ENCODE results near the gene GRIN2A. TPM values are rescaled to one million over a fixed set of nuclear protein-coding genes. Genes with fewer than 3 reads are reported as not detected.

Gene GRIN2A
- total RNA-seq, 1 donor from 2014 or later, result 0.56 TPM

DNA sequence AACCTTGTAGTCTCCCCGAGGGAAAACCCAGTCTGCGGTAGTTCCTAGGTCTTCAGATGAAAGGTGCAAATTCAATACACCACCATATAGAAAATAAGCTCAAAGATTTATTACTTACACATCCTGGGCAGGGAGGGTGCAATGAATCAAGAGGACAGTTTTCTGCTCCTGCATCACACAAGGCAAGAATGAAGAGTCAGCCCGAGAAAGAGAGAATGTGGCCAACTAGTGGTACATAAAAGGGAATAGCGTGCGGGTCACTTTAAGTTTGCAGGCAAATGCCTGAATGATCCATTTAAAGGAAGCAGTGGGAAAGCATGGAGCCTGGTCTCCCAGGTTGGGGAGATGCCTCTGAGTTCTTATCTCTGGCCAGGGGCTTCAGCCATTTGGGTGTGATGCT lies 403.4 kb downstream of the GRIN2A start:
- no peak overlapping the region for H3K4me3 ChIP-seq
- no peaks in the 10 kb centered on the region for H3K4me1 ChIP-seq
- ATAC-seq, result no peak
- no peaks in the 10 kb centered on the region for H3K36me3 ChIP-seq
- TF ChIP-seq, protein P1, sequence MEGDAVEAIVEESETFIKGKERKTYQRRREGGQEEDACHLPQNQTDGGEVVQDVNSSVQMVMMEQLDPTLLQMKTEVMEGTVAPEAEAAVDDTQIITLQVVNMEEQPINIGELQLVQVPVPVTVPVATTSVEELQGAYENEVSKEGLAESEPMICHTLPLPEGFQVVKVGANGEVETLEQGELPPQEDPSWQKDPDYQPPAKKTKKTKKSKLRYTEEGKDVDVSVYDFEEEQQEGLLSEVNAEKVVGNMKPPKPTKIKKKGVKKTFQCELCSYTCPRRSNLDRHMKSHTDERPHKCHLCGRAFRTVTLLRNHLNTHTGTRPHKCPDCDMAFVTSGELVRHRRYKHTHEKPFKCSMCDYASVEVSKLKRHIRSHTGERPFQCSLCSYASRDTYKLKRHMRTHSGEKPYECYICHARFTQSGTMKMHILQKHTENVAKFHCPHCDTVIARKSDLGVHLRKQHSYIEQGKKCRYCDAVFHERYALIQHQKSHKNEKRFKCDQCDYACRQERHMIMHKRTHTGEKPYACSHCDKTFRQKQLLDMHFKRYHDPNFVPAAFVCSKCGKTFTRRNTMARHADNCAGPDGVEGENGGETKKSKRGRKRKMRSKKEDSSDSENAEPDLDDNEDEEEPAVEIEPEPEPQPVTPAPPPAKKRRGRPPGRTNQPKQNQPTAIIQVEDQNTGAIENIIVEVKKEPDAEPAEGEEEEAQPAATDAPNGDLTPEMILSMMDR (IDR thresholded peaks at IDR 0.05), result no peak
- no peak overlapping the region for H3K27ac ChIP-seq
- intact Hi-C loops (cut with DNase I), result no loop called here
- H3K9me3 ChIP-seq, result no peaks in the 10 kb centered on the region
- peaks cover 4% of the 10 kb centered on the region for H3K27me3 ChIP-seq (ENCODE audit: low read depth)
- no peak for DNase-seq

DNA sequence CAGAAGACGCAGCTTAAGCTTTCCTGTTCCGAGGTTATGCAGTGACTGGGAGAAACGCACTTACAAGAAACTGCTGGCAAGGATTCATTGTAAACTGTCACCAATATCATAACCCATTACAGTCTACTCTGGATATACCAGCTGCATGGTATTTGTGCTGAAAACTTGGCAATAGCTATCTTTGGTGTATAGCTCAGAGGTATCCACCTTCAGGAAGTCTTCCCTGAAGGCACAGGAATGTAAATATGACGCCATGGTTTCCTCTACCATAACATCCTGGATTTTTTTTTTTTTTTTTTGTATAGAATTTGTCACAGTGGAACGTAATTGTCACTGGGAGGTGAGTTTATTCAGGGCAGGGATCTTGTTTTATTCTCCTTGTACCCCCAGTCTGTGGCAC lies 406.2 kb downstream of the GRIN2A start:
- Histone ChIP-seq H3K9me3 (no peaks in the 10 kb centered on the region), H3K4me3 (no peak overlapping the region), H3K27me3 (ENCODE audit: low read depth) (peaks cover 4% of the 10 kb centered on the region), H3K4me1 (no peaks in the 10 kb centered on the region), H3K36me3 (no peaks in the 10 kb centered on the region), H3K27ac (no peak overlapping the region)
- DNase-seq, result no peak
- ATAC-seq, result no peak
- TF ChIP-seq, protein P1 (IDR thresholded peaks at IDR 0.05), result no peak
- intact Hi-C loops (cut with DNase I), result no loop called here

DNA sequence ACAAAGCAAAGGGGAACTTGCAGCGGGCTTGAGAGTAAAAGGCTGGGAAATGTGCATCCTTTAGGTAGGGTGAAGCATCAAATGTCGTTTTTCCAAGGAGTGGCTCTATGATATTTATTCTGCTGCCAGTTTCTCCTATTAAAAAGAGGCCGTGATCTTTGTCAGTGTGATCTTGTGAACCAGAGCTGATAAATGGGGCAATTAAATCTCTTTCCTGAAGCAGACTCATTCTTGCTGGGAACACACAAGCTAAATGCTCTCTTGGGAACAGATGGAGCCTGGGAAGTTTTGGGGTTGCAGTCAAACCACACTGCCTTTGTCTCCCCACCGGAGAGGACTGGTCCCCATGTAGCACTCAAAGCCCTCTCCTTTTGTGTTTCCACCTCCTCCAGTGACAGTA lies 408.9 kb downstream of the GRIN2A start:
- Histone ChIP-seq H3K9me3 (no peaks in the 10 kb centered on the region), H3K27ac (no peak overlapping the region), H3K4me1 (no peaks in the 10 kb centered on the region), H3K4me3 (no peak overlapping the region), H3K27me3 (ENCODE audit: low read depth) (peaks cover 4% of the 10 kb centered on the region), H3K36me3 (no peaks in the 10 kb centered on the region)
- intact Hi-C loops (cut with DNase I), result no loop called here
- no peak for ATAC-seq
- no peak for DNase-seq
- TF ChIP-seq, protein P1 (IDR thresholded peaks at IDR 0.05), result no peak

DNA sequence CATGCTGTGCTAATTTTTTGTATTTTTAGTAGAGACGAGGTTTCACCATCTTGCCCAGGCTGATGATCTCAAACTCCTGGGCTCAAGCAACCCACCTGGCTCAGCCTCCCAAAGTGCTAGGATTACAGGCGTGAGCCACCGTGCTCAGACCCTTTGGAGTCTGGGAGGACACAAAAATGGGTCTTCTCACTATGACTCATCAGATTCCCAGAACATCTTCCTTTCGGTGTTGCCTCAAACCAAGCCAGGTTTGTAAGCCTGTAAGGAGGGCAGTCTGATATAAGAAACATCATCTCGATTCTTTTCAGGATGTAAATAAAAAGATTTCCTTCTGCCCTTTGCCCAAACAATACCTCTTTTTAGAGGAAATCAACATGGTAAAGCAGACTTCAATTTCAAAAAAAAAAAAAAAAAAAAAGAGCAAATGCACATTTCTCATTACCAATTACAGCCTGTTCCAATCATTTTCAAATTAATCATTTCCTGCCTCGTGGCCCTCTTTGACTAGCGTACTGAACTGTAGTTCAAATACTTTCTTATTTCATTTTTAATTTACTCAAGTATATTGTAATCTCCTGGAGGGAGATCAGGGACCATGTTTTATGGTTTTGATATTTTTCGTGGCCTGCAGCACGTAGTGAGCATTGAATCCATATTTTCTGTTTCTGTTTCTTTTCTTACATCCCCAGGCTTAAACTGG lies 409.6 kb downstream of the GRIN2A start:
- no peak for DNase-seq
- H3K4me3 ChIP-seq, result no peak overlapping the region
- intact Hi-C loops (cut with DNase I), result no loop called here
- H3K9me3 ChIP-seq, result no peaks in the 10 kb centered on the region
- ATAC-seq, result no peak
- no peaks in the 10 kb centered on the region for H3K4me1 ChIP-seq
- TF ChIP-seq, protein P1 (IDR thresholded peaks at IDR 0.05), result no peak
- H3K27ac ChIP-seq, result no peak overlapping the region
- peaks cover 4% of the 10 kb centered on the region for H3K27me3 ChIP-seq (ENCODE audit: low read depth)
- H3K36me3 ChIP-seq, result no peaks in the 10 kb centered on the region

DNA sequence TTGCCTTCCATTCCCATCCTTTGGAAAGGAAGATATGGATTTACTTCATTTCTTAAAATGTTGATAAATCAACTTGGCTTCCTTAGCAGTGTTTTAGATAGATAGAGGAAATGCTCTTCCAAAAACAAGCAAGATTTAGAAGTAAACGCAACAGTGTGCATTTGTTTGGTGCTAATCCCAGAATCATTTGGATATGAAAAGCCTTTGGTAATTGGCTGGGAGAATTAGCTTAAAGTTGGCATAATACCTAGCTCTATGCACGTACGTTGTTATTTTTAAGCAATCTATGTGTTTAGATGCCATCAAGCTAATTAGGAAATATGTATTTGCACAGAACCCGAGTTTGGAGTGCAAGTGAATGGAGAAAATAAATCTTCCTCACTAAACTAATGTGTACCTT lies 415.3 kb downstream of the GRIN2A start:
- Histone ChIP-seq H3K36me3 (no peaks in the 10 kb centered on the region), H3K4me3 (no peak overlapping the region), H3K27me3 (ENCODE audit: low read depth) (no peaks in the 10 kb centered on the region), H3K9me3 (no peaks in the 10 kb centered on the region), H3K4me1 (no peaks in the 10 kb centered on the region), H3K27ac (no peak overlapping the region)
- TF ChIP-seq, protein P1 (IDR thresholded peaks at IDR 0.05), result no peak
- ATAC-seq, result no peak
- intact Hi-C loops (cut with DNase I), result no loop called here
- no peak for DNase-seq

Data from lower lobe of right lung (tissue), 2 donors.